Measurements from ENCODE around the gene STK32B. TPM values are rescaled to one million over a fixed set of nuclear protein-coding genes. Genes with fewer than 3 reads are reported as not detected.

Gene STK32B
- polyA plus RNA-seq, 1 of the 3 experiments (the other 2 are of a cell fraction), result 0.20 TPM

- no peak for TF ChIP-seq EZH2phosphoT487 (IDR thresholded peaks at IDR 0.05; ENCODE audit: borderline replicate concordance, low read depth)
- TF ChIP-seq NRF1 (IDR thresholded peaks at IDR 0.05; ENCODE audit: low read depth, low read length), result no peak
- no peak for TF ChIP-seq USF1 (IDR thresholded peaks at IDR 0.05; ENCODE audit: borderline replicate concordance, low read depth)
- no peak for TF ChIP-seq EP300 (IDR thresholded peaks at IDR 0.05; ENCODE audit: borderline replicate concordance in 1 of 2, low read depth in 1 of 2, low read length in 1 of 2)
- no peak for TF ChIP-seq TAF1 (IDR thresholded peaks at IDR 0.05; ENCODE audit: borderline replicate concordance, low read depth, low read length)
- no peak for TF ChIP-seq USF2 (IDR thresholded peaks at IDR 0.05; ENCODE audit: borderline replicate concordance, low read depth, low read length)
These were observed 93.1 kb downstream of the STK32B start (continued) for GRCh38 chr4:5144384-5144783.

GRCh38 chr4:5146248-5146647 is 95.0 kb downstream of the STK32B start:
- Histone ChIP-seq H3K9ac (no peak overlapping the region), H3K27me3 (ENCODE audit: insufficient read depth) (no peaks in the 10 kb centered on the region; the same call in 1 of the 2 replicates), H3K79me2 (ENCODE audit: insufficient read depth) (no peaks in the 10 kb centered on the region), H3K4me1 (ENCODE audit: control insufficient read depth in 1 of 2, insufficient read depth in 2 of 2, low read depth in 1 of 2, low read length in 1 of 2) (no peaks in the 10 kb centered on the region), H3K36me3 (replicated peaks in 1 of 2; ENCODE audit: control insufficient read depth in 1 of 2, insufficient read depth in 2 of 2, low read length in 1 of 2) (no peaks in the 10 kb centered on the region), H3K9me2 (no peaks in the 10 kb centered on the region), H4K20me1 (ENCODE audit: insufficient read depth) (no peaks in the 10 kb centered on the region), H3F3A (replicated peaks; ENCODE audit: insufficient read depth) (no peaks in the 10 kb centered on the region), H3K4me2 (no peak overlapping the region), H2AFZ (ENCODE audit: low read depth) (no peak overlapping the region), H3K4me3 (ENCODE audit: low read depth in 2 of 2, low read length in 1 of 2) (no peak overlapping the region), H3K27ac (ENCODE audit: low read depth in 2 of 2, low read length in 1 of 2) (no peak overlapping the region), H3K9me3 (no peaks in the 10 kb centered on the region)
- POLR2A ChIA-PET, result no interaction called here
- no peak for TF ChIP-seq USF2 (IDR thresholded peaks at IDR 0.05; ENCODE audit: borderline replicate concordance, low read depth, low read length)
- TF ChIP-seq TAF1 (IDR thresholded peaks at IDR 0.05; ENCODE audit: borderline replicate concordance, low read depth, low read length), result no peak
- TF ChIP-seq CHD2 (IDR thresholded peaks at IDR 0.05; ENCODE audit: low read length, partially characterized antibody), result no peak
- no peak for TF ChIP-seq MAX (IDR thresholded peaks at IDR 0.05; ENCODE audit: low read depth)
- TF ChIP-seq EZH2phosphoT487 (IDR thresholded peaks at IDR 0.05; ENCODE audit: borderline replicate concordance, low read depth), result no peak
- no peak for TF ChIP-seq MXI1 (IDR thresholded peaks at IDR 0.05; ENCODE audit: low read depth, low read length)
- TF ChIP-seq ELF1 (IDR thresholded peaks at IDR 0.05), result no peak
- TF ChIP-seq JUND (IDR thresholded peaks at IDR 0.05), result no peak
- TF ChIP-seq PBX3 (IDR thresholded peaks at IDR 0.05), result no peak
- no peak for TF ChIP-seq SMC3 (IDR thresholded peaks at IDR 0.05; ENCODE audit: low read depth, low read length)
- DNase-seq, result no peak
- CTCF ChIA-PET, result no interaction called here
- 9% methylated on average over 6 of the region's 6 CpGs for WGBS (ENCODE audit: low lambda C conversion rate)

Measured in SK-N-SH (cell line).